Glomerular visceral epithelial cell (primary cell): Measurements from ENCODE around the gene PEAR1.

Experiments used
- DNase-seq: peaks from one replicate; pipeline ENCODE4 v3.0.0-alpha.2; 2016; ENCODE audit errors: extremely low spot score

Gene PEAR1

DNA sequence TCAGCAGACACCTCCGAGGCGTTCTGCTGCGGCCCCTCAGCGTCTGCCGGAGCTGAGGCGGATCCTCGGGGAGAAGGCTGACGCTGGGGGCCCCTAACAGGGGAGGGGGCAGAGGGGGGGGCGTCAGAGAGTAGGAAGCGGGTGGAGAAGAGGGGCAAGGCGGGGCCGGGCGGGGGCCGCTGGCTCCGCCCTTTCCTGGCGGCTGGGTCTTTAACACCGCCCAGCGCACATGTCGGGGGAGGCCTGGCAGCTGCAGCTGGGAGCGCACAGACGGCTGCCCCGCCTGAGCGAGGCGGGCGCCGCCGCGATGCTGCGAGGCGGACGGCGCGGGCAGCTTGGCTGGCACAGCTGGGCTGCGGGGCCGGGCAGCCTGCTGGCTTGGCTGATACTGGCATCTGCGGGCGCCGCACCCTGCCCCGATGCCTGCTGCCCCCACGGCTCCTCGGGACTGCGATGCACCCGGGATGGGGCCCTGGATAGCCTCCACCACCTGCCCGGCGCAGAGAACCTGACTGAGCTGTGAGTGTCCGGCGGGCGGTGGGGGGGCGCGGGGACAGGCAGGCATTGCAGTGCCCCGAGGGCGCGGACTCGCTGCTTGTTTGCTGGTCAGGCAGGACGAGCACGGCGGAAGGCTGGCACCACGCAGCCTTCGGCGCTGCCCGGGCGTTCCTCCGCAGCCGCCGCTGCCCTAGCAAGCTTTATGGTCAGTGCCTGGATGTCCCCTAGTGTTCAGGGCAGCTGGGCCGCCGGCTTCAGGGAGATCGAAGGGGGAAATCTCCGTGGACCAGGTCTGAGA, 32.7 kb upstream of the PEAR1 start, which contains the start of gene NTRK1:
NTRK1 (plus strand) TSS at position 238 of the 796 bp plus-strand sequence; CDS start at position 308, 70 bp downstream.
- peak; percentile 42 for DNase-seq

GRCh38 chr1:156862584-156862983, 30.9 kb upstream of the PEAR1 start:
- DNase-seq = no peak

GRCh38 chr1:156862997-156863599, 30.4 kb upstream of the PEAR1 start:
- no peak for DNase-seq

DNA sequence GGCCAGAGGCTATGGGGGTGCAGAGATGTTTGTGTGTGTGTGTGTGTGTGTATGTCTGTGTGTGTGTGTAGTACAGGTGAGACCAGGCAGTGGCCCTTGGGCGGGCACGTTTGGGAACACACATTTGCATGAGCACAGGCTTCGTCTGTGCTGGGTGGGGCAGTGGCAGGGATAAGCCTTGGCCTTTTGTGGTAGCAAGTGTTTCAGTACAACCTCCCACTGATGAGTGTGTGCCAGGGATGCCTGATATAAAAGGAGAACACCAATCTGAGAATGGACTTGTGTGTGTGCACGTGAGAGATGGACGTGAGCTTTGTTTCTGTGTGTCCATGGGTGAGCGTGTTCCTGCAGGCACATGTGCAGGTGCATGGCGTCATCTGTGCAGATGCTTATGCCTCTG, 29.9 kb upstream of the PEAR1 start:
- DNase-seq = no peak

DNA sequence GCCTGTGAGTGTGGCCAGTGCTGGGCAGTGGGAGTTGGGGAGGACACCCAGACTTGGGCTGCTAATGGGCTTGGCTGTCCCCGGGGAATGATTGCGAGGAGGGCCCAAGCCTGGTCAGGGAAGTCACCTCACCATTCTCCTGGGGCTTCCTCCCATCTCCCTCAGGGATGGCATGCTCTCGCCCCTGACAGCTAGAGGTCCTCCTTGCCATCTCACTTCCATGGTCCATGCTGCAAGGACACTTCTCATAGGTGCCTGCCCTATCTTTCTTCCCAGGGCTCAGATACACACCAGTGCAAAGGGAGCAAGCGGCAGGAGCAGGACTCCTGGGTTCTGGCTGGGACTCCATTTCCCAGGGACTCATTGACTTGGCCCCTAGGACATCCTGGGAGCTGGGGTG, 28.7 kb upstream of the PEAR1 start:
- no peak for DNase-seq

GRCh38 chr1:156865258-156865657, 28.3 kb upstream of the PEAR1 start:
- DNase-seq = no peak

- DNase-seq = no peak
These were observed 27.7 kb upstream of the PEAR1 start for GRCh38 chr1:156865865-156866248.

DNA sequence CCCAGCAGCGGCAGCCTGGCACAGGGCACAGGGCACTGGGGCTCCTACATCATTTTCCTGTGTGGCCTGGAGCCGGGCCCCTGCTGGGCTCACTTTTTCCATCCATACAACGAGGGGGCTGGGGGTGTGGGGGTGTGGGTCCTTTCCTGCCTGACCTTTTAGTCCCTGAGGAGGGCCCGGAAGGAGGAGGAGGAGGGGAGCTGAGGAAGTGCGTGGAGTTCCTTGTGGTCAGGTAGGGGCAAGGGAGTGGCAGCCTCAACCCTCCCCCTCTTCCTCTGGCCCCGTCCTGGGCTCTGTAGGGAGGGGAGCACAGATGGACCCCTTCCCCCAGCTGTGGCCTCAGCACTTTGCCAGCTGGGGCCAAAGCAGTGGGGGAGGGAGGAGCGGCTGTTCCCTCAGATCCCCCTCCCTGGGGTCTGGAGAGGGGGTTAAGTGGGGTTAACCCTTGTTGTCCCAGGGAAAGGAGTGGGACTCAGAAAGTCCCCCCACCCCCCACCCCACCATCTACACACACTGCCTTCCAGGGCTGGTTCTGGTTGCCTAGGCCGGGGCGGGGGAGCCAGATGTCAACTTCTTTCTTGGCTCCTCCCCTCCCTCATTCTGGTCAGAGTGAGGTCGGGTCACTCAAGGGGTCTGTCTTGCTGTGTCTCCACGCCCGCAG, 27.1 kb upstream of the PEAR1 start:
- no peak for DNase-seq

GRCh38 chr1:156868341-156868740, 25.2 kb upstream of the PEAR1 start:
- DNase-seq = no peak

- DNase-seq = no peak
These were observed 24.1 kb upstream of the PEAR1 start for GRCh38 chr1:156869455-156869854.

DNA sequence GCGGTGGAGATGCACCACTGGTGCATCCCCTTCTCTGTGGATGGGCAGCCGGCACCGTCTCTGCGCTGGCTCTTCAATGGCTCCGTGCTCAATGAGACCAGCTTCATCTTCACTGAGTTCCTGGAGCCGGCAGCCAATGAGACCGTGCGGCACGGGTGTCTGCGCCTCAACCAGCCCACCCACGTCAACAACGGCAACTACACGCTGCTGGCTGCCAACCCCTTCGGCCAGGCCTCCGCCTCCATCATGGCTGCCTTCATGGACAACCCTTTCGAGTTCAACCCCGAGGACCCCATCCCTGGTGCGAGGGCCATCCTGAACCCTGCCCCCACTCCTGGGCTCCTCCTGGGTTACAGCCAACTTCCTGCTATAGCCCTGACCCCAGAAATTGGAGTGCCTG, 19.9 kb upstream of the PEAR1 start:
- DNase-seq = no peak

DNA sequence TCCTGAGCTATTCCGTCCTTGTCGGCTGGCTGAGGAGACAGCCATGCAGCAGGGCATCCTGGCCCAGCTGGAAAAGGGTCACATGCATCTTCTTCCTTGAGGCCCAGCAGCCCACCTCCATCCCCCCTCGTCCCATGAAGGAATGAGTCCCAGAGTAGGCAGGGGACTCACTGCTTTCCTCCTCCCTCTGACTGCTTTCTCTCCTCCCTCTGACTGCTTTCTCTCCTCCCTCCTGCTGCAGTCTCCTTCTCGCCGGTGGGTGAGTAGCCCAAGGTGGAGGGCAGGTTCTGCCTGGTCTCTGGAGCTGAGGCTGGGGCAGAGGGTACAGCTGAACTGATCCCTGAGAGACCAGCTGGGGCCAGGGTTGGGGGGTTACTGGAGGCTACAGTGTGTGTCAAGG, 19.4 kb upstream of the PEAR1 start:
- DNase-seq = no peak

DNA sequence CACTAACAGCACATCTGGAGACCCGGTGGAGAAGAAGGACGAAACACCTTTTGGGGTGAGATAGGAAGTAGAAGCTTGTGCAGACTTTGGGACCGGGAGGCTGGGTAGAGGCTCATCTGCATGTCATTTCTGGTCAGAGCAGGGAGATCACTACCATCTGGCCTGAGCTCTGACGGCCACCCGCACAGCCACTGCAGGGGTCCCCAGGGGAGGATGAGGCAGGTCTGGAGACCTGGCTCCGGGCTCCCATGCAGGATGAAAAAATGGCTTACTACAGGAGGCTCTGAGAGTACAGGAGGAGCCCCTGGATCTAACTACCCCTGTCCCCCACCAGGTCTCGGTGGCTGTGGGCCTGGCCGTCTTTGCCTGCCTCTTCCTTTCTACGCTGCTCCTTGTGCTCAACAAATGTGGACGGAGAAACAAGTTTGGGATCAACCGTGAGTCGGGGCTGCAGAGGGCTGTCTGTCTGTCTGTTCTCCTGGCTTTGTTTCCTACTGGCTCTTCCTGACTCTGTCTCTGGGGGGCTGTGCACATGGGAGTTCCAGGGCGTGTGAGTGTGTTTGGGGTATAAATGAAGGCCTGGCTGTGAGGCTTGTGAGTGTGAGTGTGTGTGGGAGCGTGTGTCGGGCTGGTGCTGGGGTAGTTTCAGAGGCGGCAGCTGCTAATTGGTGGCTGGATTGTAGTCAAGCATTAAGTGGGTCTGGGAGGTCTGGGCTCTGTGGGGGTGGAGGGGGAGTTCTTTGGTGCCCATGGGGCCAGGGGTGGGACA, 18.8 kb upstream of the PEAR1 start:
- DNase-seq = no peak

DNA sequence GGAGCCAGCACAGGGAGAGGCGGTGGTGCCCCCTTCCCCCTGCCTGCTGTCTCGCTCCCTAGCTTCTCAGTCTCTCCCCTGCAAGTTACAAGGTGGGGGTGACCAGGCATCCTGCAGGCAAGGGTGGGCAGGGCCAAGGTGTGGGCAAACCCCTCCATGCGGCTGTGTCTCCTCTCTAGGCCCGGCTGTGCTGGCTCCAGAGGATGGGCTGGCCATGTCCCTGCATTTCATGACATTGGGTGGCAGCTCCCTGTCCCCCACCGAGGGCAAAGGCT, 18.2 kb upstream of the PEAR1 start:
- DNase-seq = no peak

DNA sequence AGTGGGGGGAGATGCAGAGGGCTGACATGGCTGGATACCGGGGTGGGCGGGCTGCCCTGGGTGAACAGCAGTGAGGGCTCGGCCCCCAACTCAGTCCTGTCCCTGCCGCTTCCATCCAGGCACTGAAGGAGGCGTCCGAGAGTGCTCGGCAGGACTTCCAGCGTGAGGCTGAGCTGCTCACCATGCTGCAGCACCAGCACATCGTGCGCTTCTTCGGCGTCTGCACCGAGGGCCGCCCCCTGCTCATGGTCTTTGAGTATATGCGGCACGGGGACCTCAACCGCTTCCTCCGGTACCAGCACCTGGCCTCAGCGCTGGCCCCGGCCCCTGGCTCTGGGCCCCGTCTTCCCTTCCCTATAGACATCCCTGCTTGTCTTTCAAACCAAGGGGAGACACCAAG, 17.2 kb upstream of the PEAR1 start:
- DNase-seq = no peak

DNA sequence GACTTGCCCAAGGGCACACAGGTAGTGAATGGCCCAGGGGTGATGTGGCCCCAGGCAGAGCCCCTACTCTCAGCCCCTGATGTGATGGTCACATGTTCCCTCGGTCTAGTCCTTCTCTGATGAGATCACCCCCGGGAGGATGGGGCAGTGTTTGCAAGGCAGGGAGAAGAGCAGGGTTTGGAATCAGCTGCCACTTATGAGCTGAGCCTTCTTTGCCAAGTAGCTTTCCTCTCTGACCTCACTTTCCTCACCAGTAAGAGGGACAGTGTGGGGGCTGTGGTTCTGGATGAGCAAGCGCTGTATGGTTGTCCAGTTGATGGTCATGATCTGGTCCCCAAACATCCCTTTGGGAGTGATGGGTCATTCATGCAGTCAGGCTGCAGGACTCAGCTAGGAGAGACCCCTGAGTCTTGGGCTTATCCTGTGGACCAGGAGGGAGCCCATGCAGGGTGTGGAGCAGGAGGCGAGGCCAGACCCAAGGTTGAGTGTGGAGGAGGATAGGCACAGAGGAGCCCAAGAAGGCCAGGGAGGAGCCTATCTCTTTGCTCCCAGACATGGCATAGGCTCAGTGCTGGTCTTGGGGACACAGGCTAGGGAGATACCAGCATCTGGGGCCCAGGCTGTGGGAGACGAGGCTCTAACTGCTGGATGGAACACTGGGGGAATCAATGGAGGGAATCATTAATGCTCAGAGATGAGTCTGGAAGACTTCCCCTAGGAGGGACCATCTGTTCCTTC, 15.9 kb upstream of the PEAR1 start:
- DNase-seq = no peak

- DNase-seq = no peak
These were observed 13.6 kb upstream of the PEAR1 start for GRCh38 chr1:156879876-156880275.

- DNase-seq = no peak
These were observed 13.0 kb upstream of the PEAR1 start for GRCh38 chr1:156880473-156880872.

GRCh38 chr1:156881101-156881500, 12.4 kb upstream of the PEAR1 start:
- DNase-seq = no peak

- DNase-seq = no peak
These were observed 11.9 kb upstream of the PEAR1 start for GRCh38 chr1:156881663-156882062.

GRCh38 chr1:156882543-156882942, 11.0 kb upstream of the PEAR1 start:
- no peak for DNase-seq

DNA sequence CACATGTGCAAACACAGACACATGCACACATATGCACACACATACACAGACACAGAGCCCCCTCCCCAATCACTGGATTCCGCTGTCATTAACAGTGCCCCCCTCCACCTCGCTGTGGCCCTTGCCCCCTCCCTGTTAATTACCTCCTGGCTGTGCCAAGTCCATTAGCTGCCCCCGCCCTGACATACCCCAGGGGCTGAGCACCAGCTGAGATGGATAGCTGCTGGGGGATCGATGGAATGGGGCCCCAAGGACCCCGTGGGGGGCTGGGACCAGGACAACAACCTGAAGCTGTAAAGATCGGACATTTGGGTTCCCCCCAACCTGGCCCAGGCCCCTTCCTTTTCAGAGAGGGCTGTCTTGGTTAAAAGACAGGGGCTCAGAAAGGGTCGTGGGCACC, 9.6 kb upstream of the PEAR1 start:
- no peak for DNase-seq
